Stimulated activated CD8-positive, alpha-beta memory T cell treated with anti-CD3 and anti-CD28 coated beads, Interleukin-12 subunit alpha, Interleukin-12 subunit beta, amount 100 ng/mL, for 24 hours (primary cell): ENCODE measurements around the gene PSENEN.

Experiments
- DNase-seq: peaks from one replicate; pipeline ENCODE4 v3.0.0-alpha.2; 2020; ENCODE audit errors: extremely low read depth

Gene PSENEN

GRCh38 chr19:35733180-35734125, 12.0 kb upstream of the PSENEN start:
- no peak for DNase-seq

GRCh38 chr19:35734273-35734672, 11.2 kb upstream of the PSENEN start:
- no peak for DNase-seq

GRCh38 chr19:35734889-35735288, 10.6 kb upstream of the PSENEN start:
- no peak for DNase-seq

- no peak for DNase-seq
Observed at GRCh38 chr19:35736913-35737886, 8.3 kb upstream of the PSENEN start.

- no peak for DNase-seq
Observed at GRCh38 chr19:35738021-35738886, 7.2 kb upstream of the PSENEN start.

- no peak for DNase-seq
Observed at GRCh38 chr19:35738887-35739229, 6.6 kb upstream of the PSENEN start.

GRCh38 chr19:35739275-35740107, 6.0 kb upstream of the PSENEN start:
- DNase-seq, result no peak

- no peak for DNase-seq
Observed at GRCh38 chr19:35740108-35740422, 5.4 kb upstream of the PSENEN start.

- peak; percentile 92 for DNase-seq
Observed at GRCh38 chr19:35740423-35741202, 4.8 kb upstream of the PSENEN start.

GRCh38 chr19:35741203-35741515, 4.3 kb upstream of the PSENEN start:
- no peak for DNase-seq

GRCh38 chr19:35742121-35742724, 3.2 kb upstream of the PSENEN start, which contains the start of gene IGFLR1:
Gene IGFLR1 (minus strand): TSS chr19:35742452. CDS start chr19:35741180, 1,272 bp downstream.
- peak; percentile 50 for DNase-seq

GRCh38 chr19:35743640-35744429, 1.6 kb upstream of the PSENEN start:
- DNase-seq, result no peak

GRCh38 chr19:35744430-35745327, 772 bp upstream of the PSENEN start:
- DNase-seq, result peak; percentile 83

GRCh38 chr19:35746087-35746462, 624 bp downstream of the PSENEN start:
- no peak for DNase-seq

GRCh38 chr19:35746531-35746930, 1.1 kb downstream of the PSENEN start:
- no peak for DNase-seq

GRCh38 chr19:35748106-35749020, 2.9 kb downstream of the PSENEN start, which contains the start of gene LIN37:
Gene LIN37 (plus strand): TSS chr19:35748576. CDS start chr19:35748725, 149 bp downstream.
- DNase-seq, result peak; percentile 96

- no peak for DNase-seq
Observed at GRCh38 chr19:35750167-35750566, 4.7 kb downstream of the PSENEN start.
